ENCODE results near the gene UCKL1.
"Not testable (repeated sequence)": the region's sequence is repeated elsewhere in the genome, so short reads cannot be mapped to it uniquely, and the experiment has no call there.

UCKL1 gene

DNA sequence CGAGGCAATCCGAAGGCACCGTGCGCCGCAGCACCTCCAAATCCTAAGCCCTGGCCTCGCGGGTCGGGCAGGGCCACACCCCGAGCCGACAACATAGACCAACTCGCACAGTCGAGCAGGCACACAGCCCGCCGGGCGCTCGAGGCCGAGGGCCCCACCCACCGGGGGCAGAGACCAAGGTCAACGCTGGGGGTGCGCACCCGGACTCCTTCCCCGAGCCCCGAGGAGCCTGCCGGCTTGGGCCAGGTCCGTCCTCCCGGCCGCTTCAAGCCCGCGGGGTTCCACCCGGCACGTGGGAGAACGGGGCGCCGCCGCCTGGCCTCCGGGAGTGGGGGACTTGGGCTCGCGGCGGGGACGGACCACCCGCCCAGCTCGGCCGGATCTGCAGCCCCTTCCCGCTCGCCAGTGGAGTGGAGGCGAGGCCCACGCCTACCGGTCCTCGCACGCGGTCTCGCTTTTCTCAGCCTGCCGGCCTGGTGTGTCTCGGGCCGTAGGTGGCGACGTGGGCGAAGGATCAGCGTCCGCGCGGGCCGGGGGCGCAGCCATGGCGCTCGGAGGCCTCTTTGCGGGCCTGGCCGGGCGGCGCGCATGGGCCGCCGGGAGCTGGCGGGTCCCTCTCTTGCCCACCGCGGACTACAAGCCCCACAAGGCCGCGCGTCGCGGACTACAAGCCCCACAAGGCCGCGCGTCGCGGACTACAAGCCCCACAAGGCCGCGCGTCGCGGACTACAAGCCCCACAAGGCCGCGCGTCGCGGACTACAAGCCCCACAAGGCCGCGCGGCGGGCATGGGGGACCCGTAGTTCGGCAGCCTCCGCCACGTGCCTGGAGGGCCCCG is at the start of gene UCKL1:
Gene UCKL1, minus strand, starts transcription at position 590 of the 837 bp plus-strand sequence. Its CDS starts 44 bp downstream, at position 546.
- peak; percentile 93 for DNase-seq

DNA sequence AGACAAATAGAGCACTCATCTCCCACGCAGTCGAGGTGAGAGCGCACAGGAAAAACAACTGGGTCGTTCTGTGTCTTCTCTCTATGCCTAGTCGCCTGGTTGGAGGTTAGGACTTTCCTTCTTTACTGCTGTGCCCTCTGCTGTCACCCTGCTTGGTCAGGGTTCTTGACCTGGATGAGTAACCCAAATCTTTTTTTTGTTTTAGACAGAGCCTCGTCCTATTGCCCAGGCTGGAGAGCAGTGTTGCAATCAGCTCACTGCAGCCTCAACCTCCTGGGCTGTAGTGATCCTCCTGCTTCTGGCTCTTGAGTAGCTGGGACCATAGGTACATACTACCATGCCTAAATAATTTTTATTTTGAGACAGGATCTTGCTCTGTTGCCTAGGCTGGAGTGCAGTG is 49.2 kb upstream of the UCKL1 start:
- DNase-seq, result no peak

- DNase-seq, result no peak
Measured at GRCh38 chr20:64003960-64004725, 47.9 kb upstream of the UCKL1 start.

DNA sequence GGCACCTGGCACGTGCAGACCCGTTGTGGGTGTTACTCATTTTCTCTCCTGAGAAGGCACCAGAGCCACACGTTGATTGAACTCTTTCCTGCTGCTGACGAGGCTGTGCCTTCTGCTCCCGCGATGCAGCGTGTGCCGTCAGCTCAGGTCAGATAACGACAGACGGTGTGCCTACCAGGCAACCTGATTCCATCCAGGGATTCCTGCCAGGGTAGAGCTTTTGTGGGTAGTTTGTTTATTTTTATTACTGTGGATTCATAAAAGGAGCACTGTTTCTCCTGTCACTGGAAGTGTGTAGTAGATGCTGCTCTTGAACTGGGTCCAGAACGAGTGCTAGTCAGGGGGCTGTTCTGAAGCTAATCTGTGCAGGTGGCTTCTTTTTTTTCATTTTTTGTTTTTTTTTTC is 45.4 kb upstream of the UCKL1 start:
- peak; percentile 87 for DNase-seq

- no peak for DNase-seq
Measured at GRCh38 chr20:64000906-64001305, 44.7 kb upstream of the UCKL1 start.

- DNase-seq, result no peak
Measured at GRCh38 chr20:63982937-63983336, 26.7 kb upstream of the UCKL1 start.

- DNase-seq, result peak; percentile 98
Measured at GRCh38 chr20:63980806-63981728, 24.9 kb upstream of the UCKL1 start, which contains the start of gene PRPF6. Gene PRPF6, plus strand, starts transcription at chr20:63981132. Its CDS starts 114 bp downstream, at chr20:63981246.

DNA sequence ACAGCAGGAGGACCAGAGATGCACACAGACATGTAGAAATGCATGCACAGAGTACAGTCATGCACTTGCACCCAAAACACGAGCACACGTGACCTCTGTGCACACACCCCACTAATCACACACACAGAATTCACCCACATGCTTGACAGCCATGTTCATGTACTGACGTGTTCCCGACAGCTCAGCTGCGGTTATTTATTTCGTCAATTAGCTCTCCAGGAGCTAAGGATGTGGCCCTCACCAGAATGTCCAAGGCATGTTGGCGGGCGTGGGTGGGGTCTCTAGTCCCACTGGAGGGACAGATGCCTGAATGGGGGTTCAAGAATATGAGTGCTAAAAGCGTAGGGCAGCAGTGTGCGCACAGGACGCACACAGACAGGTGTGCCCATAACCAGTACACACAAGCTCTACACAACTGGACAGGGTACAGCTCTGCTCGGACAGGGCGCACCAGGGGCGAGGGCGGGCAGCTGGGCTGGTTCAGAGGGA is 24.1 kb upstream of the UCKL1 start:
- DNase-seq, result no peak

- DNase-seq, result peak; percentile 39
Measured at GRCh38 chr20:63979557-63980316, 23.5 kb upstream of the UCKL1 start, which contains the start of gene SAMD10. Gene SAMD10, minus strand, starts transcription at chr20:63979642. Its CDS starts 175 bp downstream, at chr20:63979467.

GRCh38 chr20:63979229-63979556 is 23.0 kb upstream of the UCKL1 start:
- DNase-seq, result no peak

DNA sequence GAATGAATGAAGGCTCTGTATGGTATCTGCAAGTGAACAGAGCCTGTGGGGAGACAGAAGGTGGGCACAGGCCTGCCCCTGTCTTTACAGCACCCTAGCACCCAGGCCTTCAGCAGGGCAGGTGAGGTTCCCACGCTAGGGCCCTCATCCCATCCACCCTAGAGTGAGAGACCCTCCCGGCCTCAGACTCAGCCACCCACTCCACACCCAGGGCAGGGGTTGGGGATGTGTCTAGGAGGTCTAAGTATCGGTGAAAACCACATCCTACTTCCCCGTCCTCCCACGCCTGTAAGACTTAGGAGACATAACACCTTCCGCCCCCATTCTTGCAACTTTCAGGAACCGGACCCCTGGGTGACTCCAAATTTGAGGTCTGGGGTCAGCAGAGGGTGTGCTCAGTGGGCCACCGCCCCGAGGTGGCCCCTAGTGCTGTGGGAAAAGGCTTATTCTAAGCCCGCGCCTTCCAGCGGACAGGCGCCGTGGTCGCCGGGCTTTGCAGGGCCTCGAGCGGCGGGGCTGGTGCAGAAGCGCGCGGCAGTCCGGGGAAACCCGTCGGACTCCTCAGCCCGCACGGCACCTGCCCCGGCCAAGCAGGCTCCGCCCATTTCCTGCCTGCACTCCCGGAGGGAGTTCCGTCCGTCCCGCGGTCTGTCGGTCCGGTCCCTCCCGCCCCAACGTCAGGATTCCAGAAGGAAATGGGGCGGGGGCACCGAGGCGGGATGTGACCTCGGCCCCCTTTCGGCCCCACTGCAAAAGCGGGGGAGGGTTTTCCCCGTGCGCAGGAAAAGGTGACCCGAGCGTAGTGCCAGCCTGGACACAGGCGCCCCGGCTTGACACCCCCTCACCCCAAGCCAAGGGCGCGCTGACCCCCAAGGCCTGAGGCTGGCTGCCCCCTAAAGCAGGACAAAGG is 22.4 kb upstream of the UCKL1 start:
- peak; percentile 72 for DNase-seq

- DNase-seq, result no peak
Measured at GRCh38 chr20:63977739-63978276, 21.6 kb upstream of the UCKL1 start.

DNA sequence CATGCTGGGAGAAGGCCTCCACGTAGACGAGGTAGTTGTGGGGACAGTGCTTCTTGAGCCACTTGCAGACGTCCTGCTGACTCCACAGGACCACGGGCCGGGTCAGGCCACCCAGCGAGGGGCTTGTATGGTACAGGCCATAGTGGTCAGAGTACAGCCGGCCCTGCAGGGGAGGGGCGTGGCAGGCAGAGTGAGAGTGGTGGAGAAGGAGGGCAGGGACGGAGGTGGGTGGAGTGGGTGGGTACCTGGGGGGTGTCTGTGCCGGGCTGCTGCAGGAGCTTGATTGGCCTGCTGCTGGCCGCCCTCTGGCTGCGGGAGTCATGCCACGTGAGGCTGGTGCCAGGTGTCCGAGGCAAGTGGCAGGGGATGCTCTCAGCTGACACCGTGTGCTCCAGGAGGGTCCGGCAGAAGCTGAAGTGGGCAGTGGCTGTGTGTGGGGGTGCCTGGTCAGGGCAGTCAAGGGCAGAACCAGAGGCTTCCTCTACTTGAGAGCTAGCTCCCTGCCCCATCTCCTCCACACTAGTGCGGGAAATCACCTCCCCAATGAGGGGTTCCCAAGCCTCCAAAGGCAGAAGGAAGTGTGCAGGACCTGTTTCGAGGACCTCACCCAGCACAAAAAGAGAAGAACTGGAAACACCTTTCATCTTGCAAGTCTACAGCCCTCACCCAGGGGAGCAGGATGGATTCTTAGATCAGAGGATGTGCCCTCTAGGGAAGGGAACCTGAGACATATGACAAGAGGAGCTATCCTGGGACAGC is 20.9 kb upstream of the UCKL1 start:
- DNase-seq, result no peak

DNA sequence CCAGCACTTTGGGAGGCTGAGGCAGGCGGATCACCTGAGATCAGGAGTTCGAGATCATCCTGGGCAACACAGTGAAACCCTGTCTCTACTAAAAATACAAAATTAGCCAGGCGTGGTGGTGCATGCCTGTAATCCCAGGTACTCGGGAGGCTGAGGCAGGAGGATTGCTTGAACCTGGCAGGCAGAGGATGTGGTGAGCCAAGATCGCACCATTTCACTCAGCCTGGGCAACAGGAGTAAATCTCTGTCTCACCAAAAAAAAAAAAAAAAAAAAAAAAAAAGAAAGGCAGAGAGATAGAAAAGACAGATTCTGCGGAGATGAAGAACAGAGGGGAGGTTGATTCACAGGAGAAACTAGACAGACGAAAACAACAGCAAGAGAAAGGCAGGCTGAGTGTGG is 20.3 kb upstream of the UCKL1 start:
- DNase-seq, result not testable (repeated sequence)

- peak; percentile 89 for DNase-seq
Measured at GRCh38 chr20:63974402-63975200, 18.4 kb upstream of the UCKL1 start.

GRCh38 chr20:63973636-63974401 is 17.6 kb upstream of the UCKL1 start:
- peak; percentile 64 for DNase-seq

DNA sequence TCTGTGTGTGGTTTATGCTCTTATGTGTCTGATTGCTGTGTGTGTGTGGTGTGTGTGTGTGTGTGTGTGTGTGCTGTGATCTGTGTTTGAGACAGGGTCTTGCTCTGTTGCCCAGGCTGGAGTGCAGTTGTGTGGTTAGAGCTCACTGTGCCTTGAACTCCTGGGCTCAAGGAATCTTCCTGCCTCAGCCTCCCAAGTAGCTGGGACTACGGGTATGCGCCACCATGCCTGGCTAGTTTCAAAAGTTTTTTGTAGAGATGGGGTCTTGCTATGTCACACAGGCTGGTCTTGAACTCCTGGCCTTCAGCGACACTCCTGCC is 16.9 kb upstream of the UCKL1 start:
- DNase-seq, result no peak

Measured in NCI-H2029 (cell line).